DND-41 (cell line): ENCODE measurements around the gene C15orf62.

Experiments
- ATAC-seq: fragments of 200-7000 bp; cut with Tn5 transposase; 3 replicates; pipeline ENCODE4 v1.9.1; 2021; ENCODE audit warnings: low read depth; ENCODE audit not compliant: insufficient read depth
- DNase-seq: peaks from one replicate; pipeline ENCODE4 v3.0.0-alpha.2; 2020
- H2AFZ ChIP-seq: 2 replicates; pipeline ENCODE4 v1.6.0; 2012; ENCODE audit warnings: low read depth, low read length
- H3K27ac ChIP-seq: 2 replicates; pipeline ENCODE4 v1.5.1; 2012; ENCODE audit warnings: low read length, inconsistent platforms
- H3K27me3 ChIP-seq: fragments of 200-600 bp; sonication (generic); 2 replicates; pipeline ENCODE4 v1.6.0; 2012; ENCODE audit warnings: low read length, mild to moderate bottlenecking, inconsistent platforms; ENCODE audit not compliant: insufficient read depth, poor library complexity
- H3K36me3 ChIP-seq: 2 replicates; pipeline ENCODE4 v1.5.1; 2012; ENCODE audit warnings: low read length, inconsistent platforms; ENCODE audit not compliant: insufficient read depth
- H3K4me1 ChIP-seq: 2 replicates; pipeline ENCODE4 v1.5.1; 2012; ENCODE audit warnings: mild to moderate bottlenecking, low read length; ENCODE audit not compliant: insufficient read depth
- H3K4me2 ChIP-seq: 2 replicates; pipeline ENCODE4 v1.6.0; 2012; ENCODE audit warnings: mild to moderate bottlenecking, moderate library complexity, low read length, inconsistent platforms; ENCODE audit not compliant: insufficient read depth
- H3K4me3 ChIP-seq, 2 experiments: fragments of 200-600 bp in 1 of 2; shearing (Covaris generic) in 1 of 2; 2 replicates each; pipeline ENCODE4 v1.5.1; 2012 to 2016; ENCODE audit warnings: inconsistent platforms in 2 of 2, low read length in 2 of 2, mild to moderate bottlenecking in 2 of 2, low read depth in 1 of 2, moderate library complexity in 1 of 2
- H3K79me2 ChIP-seq: 2 replicates; pipeline ENCODE4 v1.6.0; 2012; ENCODE audit warnings: low read length, inconsistent platforms; ENCODE audit not compliant: insufficient read depth
- H3K9ac ChIP-seq: 2 replicates; pipeline ENCODE4 v1.6.0; 2012; ENCODE audit warnings: low read depth, mild to moderate bottlenecking, inconsistent platforms, low read length, moderate library complexity
- H3K9me3 ChIP-seq: 2 replicates; pipeline ENCODE4 v1.5.1; 2012; ENCODE audit warnings: low read length, moderate library complexity, mild to moderate bottlenecking, inconsistent platforms; ENCODE audit not compliant: insufficient read depth, severe bottlenecking
- H4K20me1 ChIP-seq: 2 replicates; pipeline ENCODE4 v1.6.0; 2012; ENCODE audit warnings: low read length; ENCODE audit not compliant: insufficient read depth
- EZH2 ChIP-seq: IDR thresholded peaks from 3 replicates; pipeline ENCODE4 v1.6.1; 2012; ENCODE audit warnings: borderline replicate concordance, low read depth, mild to moderate bottlenecking, moderate library complexity, low read length, inconsistent platforms; ENCODE audit not compliant: severe bottlenecking
- TF ChIP-seq, protein P1 (sequence below): IDR thresholded peaks from 2 replicates; pipeline ENCODE4 v1.5.1; 2012; ENCODE audit warnings: borderline replicate concordance, low read length, moderate library complexity, mild to moderate bottlenecking; ENCODE audit not compliant: poor library complexity, severe bottlenecking; ENCODE audit errors: extremely low read depth

The C15orf62 gene

DNA sequence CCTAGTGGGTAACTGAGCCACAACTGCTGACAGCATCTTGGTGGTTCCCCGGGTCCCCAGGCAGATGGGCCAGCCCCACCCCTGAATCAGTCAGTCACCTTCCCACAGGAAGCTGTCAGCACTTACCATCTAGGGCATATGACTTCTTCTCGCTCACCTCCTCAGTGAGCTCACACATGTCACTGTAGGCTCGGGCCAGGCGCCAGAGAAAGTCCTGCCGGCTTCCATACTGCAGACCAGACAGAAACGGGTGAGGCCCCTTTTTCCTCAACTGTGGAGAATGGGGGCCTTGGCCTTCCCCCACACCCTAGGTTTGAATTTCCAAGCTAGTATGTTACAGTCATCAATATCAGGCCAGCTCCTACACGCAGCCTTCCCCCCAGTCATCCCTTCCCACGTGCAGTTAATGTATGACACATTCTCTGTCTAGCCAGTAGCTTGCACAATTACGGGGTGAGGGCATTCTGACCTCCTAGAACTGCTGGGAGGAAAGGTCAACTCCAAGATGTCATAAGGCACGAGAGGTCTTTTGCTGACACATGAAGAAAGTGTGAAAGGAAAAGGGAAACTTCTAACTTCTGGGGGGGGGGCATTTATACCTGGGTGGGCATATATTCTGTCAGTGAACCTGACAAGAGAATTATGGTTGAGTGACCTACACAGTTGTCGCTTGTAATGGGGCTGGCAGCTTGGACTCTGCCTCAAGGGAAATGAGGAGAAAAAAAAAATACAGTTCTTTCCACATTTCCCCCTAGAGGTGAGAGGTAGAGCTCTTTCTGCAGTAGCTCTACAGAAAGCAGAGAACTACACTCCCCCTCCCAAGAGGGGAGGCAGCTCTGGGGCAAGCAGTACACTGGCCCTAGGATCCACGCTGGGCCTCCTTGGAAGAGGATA lies 25.6 kb upstream of the C15orf62 start:
- H3K79me2 ChIP-seq = no peaks in the 10 kb centered on the region
- H3K27ac ChIP-seq = no peak overlapping the region; the same call in 1 of the 2 replicates
- peaks cover 12% of the 10 kb centered on the region; the same call in 1 of the 2 replicates for H4K20me1 ChIP-seq
- no peak overlapping the region for H3K4me2 ChIP-seq
- no peak overlapping the region for H3K9ac ChIP-seq
- peak; percentile 41; the same call in 2 of the 3 replicates for ATAC-seq
- TF ChIP-seq, protein P1, sequence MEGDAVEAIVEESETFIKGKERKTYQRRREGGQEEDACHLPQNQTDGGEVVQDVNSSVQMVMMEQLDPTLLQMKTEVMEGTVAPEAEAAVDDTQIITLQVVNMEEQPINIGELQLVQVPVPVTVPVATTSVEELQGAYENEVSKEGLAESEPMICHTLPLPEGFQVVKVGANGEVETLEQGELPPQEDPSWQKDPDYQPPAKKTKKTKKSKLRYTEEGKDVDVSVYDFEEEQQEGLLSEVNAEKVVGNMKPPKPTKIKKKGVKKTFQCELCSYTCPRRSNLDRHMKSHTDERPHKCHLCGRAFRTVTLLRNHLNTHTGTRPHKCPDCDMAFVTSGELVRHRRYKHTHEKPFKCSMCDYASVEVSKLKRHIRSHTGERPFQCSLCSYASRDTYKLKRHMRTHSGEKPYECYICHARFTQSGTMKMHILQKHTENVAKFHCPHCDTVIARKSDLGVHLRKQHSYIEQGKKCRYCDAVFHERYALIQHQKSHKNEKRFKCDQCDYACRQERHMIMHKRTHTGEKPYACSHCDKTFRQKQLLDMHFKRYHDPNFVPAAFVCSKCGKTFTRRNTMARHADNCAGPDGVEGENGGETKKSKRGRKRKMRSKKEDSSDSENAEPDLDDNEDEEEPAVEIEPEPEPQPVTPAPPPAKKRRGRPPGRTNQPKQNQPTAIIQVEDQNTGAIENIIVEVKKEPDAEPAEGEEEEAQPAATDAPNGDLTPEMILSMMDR = no peak
- no peak for TF ChIP-seq EZH2
- 0 out of 2 replicates have a peak, but pooled peaks cover 2% of the 10 kb centered on the region for H3K4me1 ChIP-seq
- H3K27me3 ChIP-seq = no peaks in the 10 kb centered on the region
- peaks cover 65% of the 10 kb centered on the region for H3K36me3 ChIP-seq
- no peak overlapping the region for H3K4me3 ChIP-seq
- no peak overlapping the region for H2AFZ ChIP-seq
- DNase-seq = no peak
- H3K9me3 ChIP-seq = no peaks in the 10 kb centered on the region

- Histone ChIP-seq H3K79me2 (no peaks in the 10 kb centered on the region), H3K9ac (no peak overlapping the region), H3K36me3 (peaks cover 65% of the 10 kb centered on the region), H2AFZ (no peak overlapping the region), H3K4me1 (0 out of 2 replicates have a peak, but pooled peaks cover 2% of the 10 kb centered on the region), H3K4me2 (no peak overlapping the region), H3K27me3 (no peaks in the 10 kb centered on the region), H3K27ac (no peak overlapping the region), H3K4me3 (no peak overlapping the region), H3K9me3 (no peaks in the 10 kb centered on the region), H4K20me1 (peaks cover 11% of the 10 kb centered on the region; the same call in 1 of the 2 replicates)
- no peak for TF ChIP-seq EZH2
- TF ChIP-seq, protein P1 = no peak
- DNase-seq (no peak), ATAC-seq (no peak)
Observed at GRCh38 chr15:40744815-40745152, 25.0 kb upstream of the C15orf62 start.

- Histone ChIP-seq H3K27ac (peak overlapping the region; percentile 16; the same call in 1 of the 2 replicates), H3K4me3 (no peak overlapping the region), H3K4me1 (peaks cover 9% of the 10 kb centered on the region; the same call in 1 of the 2 replicates), H3K9ac (no peak overlapping the region), H3K4me2 (no peak overlapping the region), H3K79me2 (peaks cover 12% of the 10 kb centered on the region), H3K36me3 (peaks cover 76% of the 10 kb centered on the region), H4K20me1 (peaks cover 11% of the 10 kb centered on the region; the same call in 1 of the 2 replicates), H3K9me3 (no peaks in the 10 kb centered on the region), H3K27me3 (no peaks in the 10 kb centered on the region), H2AFZ (no peak overlapping the region)
- TF ChIP-seq, protein P1 = no peak
- TF ChIP-seq EZH2 = no peak
- no peak for ATAC-seq
- DNase-seq = no peak
Observed at GRCh38 chr15:40746916-40747418, 22.8 kb upstream of the C15orf62 start.
